RWPE1 (cell line): ENCODE results near the gene CDH13.

Experiments
- CTCF ChIA-PET: fragments of 350-600 bp; sonication (Branson Sonifier 250); formaldehyde crosslinking; extraction: SDS; loops from one replicate; lab custom pipeline; 2021; lab: Yijun Ruan, JAX
- POLR2A ChIA-PET: fragments of 400-600 bp; formaldehyde crosslinking; extraction: SDS; loops from one replicate; lab custom pipeline; 2020; ENCODE audit warnings: antibody characterized with exemption; ENCODE audit not compliant: low non-redundant PET; lab: Yijun Ruan, JAX
- DNase-seq: peaks from one replicate; pipeline ENCODE4 v3.0.0; 2012; ENCODE audit warnings: low spot score
- H3K27ac ChIP-seq: fragments of 450-650 bp; 2 replicates; pipeline ENCODE4 v1.5.1; 2017
- CTCF ChIP-seq: fragments of 450-650 bp; conservative IDR thresholded peaks from 2 replicates; pipeline ENCODE4 v1.5.1; 2017; ENCODE audit warnings: low read depth, mild to moderate bottlenecking

CDH13 gene

GRCh38 chr16:82960918-82961317 is 334.1 kb downstream of the CDH13 start:
- no peak for DNase-seq
- ChIA-PET POLR2A (no interaction called here), CTCF (interaction anchor here (0.6 kb wide), 1 partner anchor 46 kb away, joined by 3 read pairs; no protein-coding TSS in a partner anchor)
- no peak overlapping the region for H3K27ac ChIP-seq
- no peak for TF ChIP-seq CTCF

- DNase-seq: no peak
- TF ChIP-seq CTCF: no peak
- H3K27ac ChIP-seq: no peak overlapping the region
- CTCF ChIA-PET: no interaction called here
- POLR2A ChIA-PET: no interaction called here
These were observed 336.9 kb downstream of the CDH13 start for GRCh38 chr16:82963653-82964052.

GRCh38 chr16:82965808-82966207 is 339.0 kb downstream of the CDH13 start:
- no peak overlapping the region for H3K27ac ChIP-seq
- TF ChIP-seq CTCF: no peak
- POLR2A ChIA-PET: no interaction called here
- DNase-seq: no peak
- CTCF ChIA-PET: no interaction called here

GRCh38 chr16:82967424-82967823 is 340.7 kb downstream of the CDH13 start:
- ChIA-PET POLR2A (no interaction called here), CTCF (no interaction called here)
- H3K27ac ChIP-seq: no peak overlapping the region
- no peak for TF ChIP-seq CTCF
- DNase-seq: no peak

GRCh38 chr16:82971126-82971525 is 344.4 kb downstream of the CDH13 start:
- no peak overlapping the region for H3K27ac ChIP-seq
- ChIA-PET CTCF (no interaction called here), POLR2A (no interaction called here)
- DNase-seq: no peak
- no peak for TF ChIP-seq CTCF

GRCh38 chr16:82972331-82972919 is 345.7 kb downstream of the CDH13 start:
- ChIA-PET CTCF (no interaction called here), POLR2A (no interaction called here)
- TF ChIP-seq CTCF: no peak
- DNase-seq: no peak
- no peak overlapping the region for H3K27ac ChIP-seq
